NB4 (cell line): ENCODE results near the gene UBE2D2.

Experiments
- DNase-seq: peaks from one replicate; pipeline ENCODE4 v3.0.0; 2010; ENCODE audit warnings: low read depth
- H3K4me3 ChIP-seq: one replicate; pipeline ENCODE4 v1.5.1; 2011; ENCODE audit warnings: mild to moderate bottlenecking, low read depth, low read length, moderate library complexity
- CTCF ChIP-seq: IDR thresholded peaks from one replicate; pipeline ENCODE4 v1.5.1; 2012; ENCODE audit warnings: low read depth, low read length
- MAX ChIP-seq: IDR thresholded peaks from 2 replicates; pipeline ENCODE4 v1.6.1; 2011; ENCODE audit warnings: low read depth, low read length
- MYC ChIP-seq: IDR thresholded peaks from 2 replicates; pipeline ENCODE4 v1.6.1; 2011; ENCODE audit warnings: low read depth, low read length
- POLR2A ChIP-seq: IDR thresholded peaks from 2 replicates; pipeline ENCODE4 v1.6.1; 2011; ENCODE audit warnings: mild to moderate bottlenecking; ENCODE audit not compliant: insufficient read length; ENCODE audit errors: extremely low read depth

The UBE2D2 gene

GRCh38 chr5:139552893-139553575, 8.1 kb upstream of the UBE2D2 start:
- no peak for TF ChIP-seq MYC
- TF ChIP-seq POLR2A, result no peak
- no peak overlapping the region for H3K4me3 ChIP-seq
- no peak for DNase-seq

GRCh38 chr5:139554264-139554663, 6.9 kb upstream of the UBE2D2 start:
- no peak for DNase-seq
- no peak for TF ChIP-seq CTCF
- no peak overlapping the region for H3K4me3 ChIP-seq

GRCh38 chr5:139557811-139558210, 3.3 kb upstream of the UBE2D2 start:
- no peak overlapping the region for H3K4me3 ChIP-seq
- no peak for DNase-seq
- TF ChIP-seq MAX, result no peak
- TF ChIP-seq MYC, result no peak
- no peak for TF ChIP-seq POLR2A
- no peak for TF ChIP-seq CTCF

- H3K4me3 ChIP-seq, result peak overlapping the region; percentile 90
- peak; percentile 65 for DNase-seq
- no peak for TF ChIP-seq MAX
Measured at GRCh38 chr5:139561655-139562451, 714 bp downstream of the UBE2D2 start.

GRCh38 chr5:139562847-139563246, 1.7 kb downstream of the UBE2D2 start:
- H3K4me3 ChIP-seq, result peak overlapping the region; percentile 90
- DNase-seq, result no peak
- TF ChIP-seq POLR2A (no peak), MYC (no peak), MAX (no peak), CTCF (no peak)

- peak overlapping the region; percentile 42 for H3K4me3 ChIP-seq
- DNase-seq, result peak; percentile 83
- no peak for TF ChIP-seq CTCF
Measured at GRCh38 chr5:139565411-139566305, 4.5 kb downstream of the UBE2D2 start.
